ENCODE data around the gene MTHFD1L.
"Not testable (repeated sequence)": the region's sequence is repeated elsewhere in the genome, so short reads cannot be mapped to it uniquely, and the experiment has no call there.

The MTHFD1L gene

GRCh38 chr6:151044465-151045441, 179.3 kb downstream of the MTHFD1L start:
- no peak for DNase-seq

- not testable (repeated sequence) for DNase-seq
These were observed 180.2 kb downstream of the MTHFD1L start for GRCh38 chr6:151045511-151046222.

GRCh38 chr6:151051164-151051563, 185.7 kb downstream of the MTHFD1L start:
- no peak for DNase-seq

GRCh38 chr6:151052021-151052646, 186.6 kb downstream of the MTHFD1L start:
- DNase-seq: no peak

DNA sequence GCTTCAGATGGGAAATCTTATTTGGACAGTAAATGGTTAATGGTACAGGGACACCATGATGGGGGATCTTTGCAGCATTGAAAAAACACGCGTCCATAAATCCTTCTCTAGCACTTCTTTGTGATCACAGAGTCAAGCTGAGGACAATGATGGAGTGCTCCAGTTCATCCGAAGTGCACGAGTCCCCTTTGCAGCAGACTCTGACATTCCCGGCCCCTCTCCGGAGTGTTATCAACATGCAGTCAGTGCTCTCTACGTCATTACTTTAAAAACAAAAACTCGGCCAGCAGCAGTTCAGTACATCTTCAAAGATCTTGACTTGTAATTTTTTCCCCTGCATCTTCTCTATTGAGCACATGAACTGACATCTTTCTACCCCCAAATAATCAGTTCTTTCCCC, 188.8 kb downstream of the MTHFD1L start:
- no peak for DNase-seq

DNA sequence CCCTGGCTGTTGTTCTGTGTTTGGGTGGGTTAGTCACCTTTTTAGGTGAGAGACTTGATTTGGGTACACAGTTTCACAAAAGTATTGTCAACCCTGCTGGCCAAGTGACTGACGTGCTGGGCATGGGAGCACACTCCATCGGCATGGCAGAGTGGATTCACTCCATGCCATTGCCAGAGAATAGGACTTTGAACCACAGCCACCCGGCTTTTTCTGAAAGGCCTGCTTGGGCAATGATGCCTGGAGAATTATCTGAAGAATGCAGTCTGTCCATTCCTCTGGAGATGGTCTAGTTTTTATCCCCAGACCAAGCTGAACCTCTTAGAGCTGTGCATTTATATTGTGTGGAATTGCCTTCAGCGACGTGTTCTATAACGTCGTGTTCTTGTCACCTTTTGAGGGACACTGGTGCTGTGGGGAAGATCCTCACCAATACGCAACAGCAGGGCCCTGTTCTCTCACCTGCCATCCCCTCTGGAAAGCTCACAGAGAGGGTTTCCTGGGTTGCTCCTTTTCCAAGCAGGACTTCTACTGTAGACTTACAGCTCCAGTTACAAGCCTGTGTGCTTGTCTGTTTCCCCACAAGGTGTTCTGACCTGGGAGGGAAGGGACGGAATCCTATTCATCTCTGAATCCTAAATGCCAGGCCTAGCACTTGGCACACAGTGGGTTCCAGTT, 190.9 kb downstream of the MTHFD1L start:
- no peak for DNase-seq

DNA sequence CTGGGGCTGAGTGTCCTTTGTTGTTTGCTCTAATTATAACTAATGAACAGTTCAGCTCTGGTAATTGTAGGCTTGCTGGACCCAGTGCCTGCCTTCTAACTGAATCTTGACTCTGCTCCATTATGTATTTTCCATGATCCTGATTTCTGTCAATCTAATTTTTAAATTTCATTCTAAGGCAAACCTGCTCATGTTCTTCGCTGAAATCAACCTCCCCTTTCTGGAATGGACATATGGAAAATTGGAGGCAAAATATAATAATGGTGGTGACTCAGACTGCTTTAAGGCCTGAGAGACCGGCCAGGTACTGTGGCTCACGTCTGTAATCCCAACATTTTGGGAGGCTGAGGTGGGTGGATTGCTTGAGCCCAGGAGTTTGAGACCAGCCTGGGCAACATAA, 191.6 kb downstream of the MTHFD1L start:
- DNase-seq: no peak

GRCh38 chr6:151058021-151058733, 192.7 kb downstream of the MTHFD1L start:
- no peak for DNase-seq

- DNase-seq: no peak
These were observed 194.2 kb downstream of the MTHFD1L start for GRCh38 chr6:151059612-151060095.

- no peak for DNase-seq
These were observed 194.7 kb downstream of the MTHFD1L start for GRCh38 chr6:151060096-151060765.

GRCh38 chr6:151060766-151061531, 195.4 kb downstream of the MTHFD1L start:
- no peak for DNase-seq

DNA sequence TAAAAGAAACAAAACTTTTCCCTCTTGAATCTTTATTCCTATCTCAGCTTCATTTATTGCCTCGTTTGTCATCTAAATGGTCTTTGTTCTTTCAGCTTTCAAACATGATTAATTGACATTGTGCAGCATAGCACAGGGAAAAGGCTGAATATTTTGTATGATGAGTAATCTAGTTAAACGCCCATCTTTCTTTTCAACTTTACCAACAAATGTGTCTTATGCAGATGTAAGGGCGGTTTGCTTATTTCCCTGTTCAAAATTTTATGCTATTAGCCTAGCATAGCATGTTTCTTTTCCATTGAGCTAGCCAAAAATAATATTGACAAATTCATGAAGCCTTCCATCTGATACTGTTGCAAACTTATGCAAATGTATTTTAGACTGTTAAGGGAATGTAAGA, 197.8 kb downstream of the MTHFD1L start:
- DNase-seq: no peak

DNA sequence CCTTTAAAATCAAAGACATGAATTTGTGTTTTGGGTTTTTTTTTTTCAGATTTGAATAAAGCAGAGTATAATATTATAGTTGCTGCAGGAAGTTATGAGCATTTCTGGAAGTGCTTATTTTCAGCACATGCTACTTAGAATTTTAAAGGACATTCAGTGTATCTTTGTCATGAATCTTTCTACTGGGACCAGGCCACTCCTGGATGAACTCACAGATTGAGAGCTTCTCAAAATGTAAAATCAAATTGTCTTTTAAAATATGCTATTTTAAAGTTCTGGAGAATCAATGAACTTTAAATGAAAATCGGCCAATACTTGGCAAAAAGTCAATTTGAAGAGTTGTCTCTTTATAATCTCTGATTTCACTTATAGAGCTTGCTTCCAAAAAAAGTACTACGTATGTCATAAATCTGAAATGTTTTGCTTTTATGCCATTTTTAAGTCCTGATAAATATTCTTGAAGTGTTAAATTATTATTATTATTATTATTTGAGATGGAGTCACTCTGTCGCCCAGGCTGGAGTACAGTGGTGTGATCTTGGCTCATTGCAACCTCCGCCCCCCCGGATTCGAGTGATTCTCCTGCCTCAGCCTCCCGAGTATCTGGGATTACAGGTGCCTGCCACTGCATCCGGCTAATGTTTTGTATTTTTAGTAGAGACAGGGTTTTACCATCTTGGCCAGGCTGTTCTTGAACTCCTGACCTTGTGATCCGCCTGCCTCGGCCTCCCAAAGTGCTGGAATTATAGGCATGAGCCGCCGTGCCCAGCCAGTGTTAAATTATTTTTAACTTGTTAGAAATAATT, 198.5 kb downstream of the MTHFD1L start:
- no peak for DNase-seq

DNA sequence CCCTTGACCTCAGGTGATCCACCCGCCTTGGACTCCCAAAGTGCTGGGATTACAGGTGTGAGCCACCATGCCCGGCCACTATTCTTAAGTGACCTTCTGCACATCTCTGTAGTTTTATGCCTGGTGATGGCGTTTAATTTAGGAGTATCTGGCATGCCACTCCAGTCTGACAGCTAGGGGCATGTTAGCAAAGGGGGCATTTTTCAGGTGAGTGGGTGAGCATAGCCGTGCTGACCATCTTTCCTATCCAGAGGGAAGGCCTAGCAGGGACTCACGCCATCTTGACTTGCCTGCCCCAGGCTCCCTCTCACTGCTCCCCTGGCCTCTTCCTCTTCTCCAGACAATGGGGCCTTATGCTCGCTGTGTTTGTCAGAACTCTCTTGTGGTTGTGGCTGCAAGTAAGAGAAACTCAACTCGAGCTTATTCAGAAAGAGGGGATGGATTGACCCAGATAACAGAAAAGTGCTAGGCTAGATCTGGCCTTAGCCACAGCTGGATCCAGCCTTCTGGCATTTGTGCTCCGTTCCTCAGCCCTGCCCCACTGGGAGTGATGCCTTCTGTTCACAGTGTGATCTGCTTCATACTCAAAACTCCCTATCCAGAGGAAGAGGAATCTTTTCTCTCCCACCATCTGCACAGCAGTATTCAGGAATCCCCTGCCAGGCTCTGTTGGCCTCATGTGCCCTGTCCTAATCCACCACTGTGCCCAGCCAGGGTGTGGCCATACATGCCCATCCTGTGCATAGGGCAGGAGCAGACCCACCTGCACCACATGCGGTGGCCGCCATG, 199.7 kb downstream of the MTHFD1L start:
- no peak for DNase-seq

DNA sequence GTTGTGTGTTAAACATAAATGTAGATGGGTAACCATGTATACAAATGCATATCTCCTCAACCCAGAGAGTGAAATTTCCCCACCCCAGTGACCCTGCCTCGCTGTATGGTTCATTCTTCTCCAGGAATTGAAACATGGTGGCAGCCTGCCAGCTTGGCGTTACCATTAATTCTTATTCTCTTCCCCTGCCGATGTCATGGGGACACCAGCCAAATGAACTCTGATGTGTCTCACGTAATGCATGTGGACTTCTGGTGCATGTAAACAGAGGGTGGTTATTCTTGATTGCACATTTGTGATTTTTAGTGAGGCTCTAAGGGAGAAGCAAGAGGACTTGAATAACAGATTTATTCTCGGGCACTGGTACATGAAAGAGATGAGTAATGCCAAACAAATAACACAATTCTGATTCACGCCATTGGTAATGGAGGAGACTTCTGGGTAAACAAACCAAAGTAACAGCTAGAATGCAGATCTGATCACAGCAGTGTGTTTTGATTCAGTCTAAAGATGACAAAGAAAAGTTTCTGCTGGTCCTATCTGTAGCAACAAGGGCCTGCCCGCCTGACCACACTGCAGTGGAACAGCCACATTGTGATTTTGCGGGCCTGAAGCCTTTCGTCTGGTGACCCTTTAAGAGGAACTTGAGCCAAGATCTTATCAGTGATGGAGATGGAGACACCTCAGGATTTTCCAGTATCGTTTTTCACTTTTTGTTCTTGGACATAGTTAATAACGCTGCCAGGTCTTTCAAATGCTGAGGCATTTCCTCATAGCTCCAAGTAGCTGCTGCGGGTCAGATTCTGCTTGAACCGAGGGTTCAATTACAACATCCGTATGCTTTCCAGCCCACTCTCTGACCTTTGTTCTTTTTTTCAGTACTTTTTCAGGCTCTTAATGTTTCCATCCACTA, 202.4 kb downstream of the MTHFD1L start:
- DNase-seq: no peak

DNA sequence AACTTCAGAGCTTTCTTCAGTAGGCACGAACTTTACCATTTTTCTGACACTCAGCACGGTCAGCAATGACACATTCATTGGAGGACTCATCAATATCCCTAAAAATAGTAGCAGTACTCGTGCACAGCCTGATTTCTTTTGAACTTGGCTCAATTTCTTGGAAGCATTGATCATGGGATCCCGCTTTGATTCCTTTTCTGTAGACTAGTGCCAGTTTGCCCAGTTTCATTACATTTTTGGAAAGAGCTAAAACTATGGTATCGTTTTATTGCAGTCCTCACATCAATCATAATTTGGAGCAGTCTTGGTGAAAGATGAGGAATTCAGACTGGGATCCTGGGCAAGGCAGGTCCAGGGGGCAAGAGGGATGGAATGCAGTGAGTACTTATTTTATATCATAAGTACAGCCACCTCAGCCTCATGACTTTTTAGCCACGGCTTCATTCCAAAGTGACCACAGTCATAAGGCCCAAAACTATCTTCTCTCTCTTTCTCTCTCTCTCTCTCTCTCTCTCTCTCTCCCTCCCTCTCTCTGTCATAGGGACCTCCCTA, 203.3 kb downstream of the MTHFD1L start:
- DNase-seq: no peak

- no peak for DNase-seq
These were observed 204.1 kb downstream of the MTHFD1L start for GRCh38 chr6:151069641-151070040.
